Muscle of arm (tissue), 12 donors: Measurements from ENCODE around the gene POPDC3. TPM values are rescaled to one million over a fixed set of nuclear protein-coding genes. Genes with fewer than 3 reads are reported as not detected.

ENCODE experiments used
- polyA plus RNA-seq, 12 donors: library from polyadenylated mRNA; unstranded; fragments of 120-200 nt; gene quantifications; one replicate each; pipeline ENCODE4 v1.2.1, GENCODE V29; 2013; ENCODE audit not compliant: insufficient read length in 12 of 12

Gene POPDC3
- polyA plus RNA-seq, 12 donors, result 32.6 to 101 (median 82.3) TPM; not detected in 1

Other genes starting within 250 kb of the POPDC3 start
- gene LIN28B, start 222.9 kb downstream of the POPDC3 start, polyA plus RNA-seq, result under 1 TPM in 10 of 12 donors, not detected in 2; 0.05 to 0.31 (median 0.11) TPM
- 10 to 100 TPM in 11 of 12 donors, not detected in 1; 29.9 to 47.7 (median 40.5) TPM for gene PREP, start 223.1 kb upstream of the POPDC3 start, polyA plus RNA-seq